GM10847 (cell line): ENCODE measurements around the gene EME2.

Experiments
- POLR2A ChIP-seq: IDR thresholded peaks from 2 replicates; pipeline ENCODE4 v1.6.1; 2011; ENCODE audit not compliant: insufficient read length; ENCODE audit errors: extremely low read depth

Gene EME2

DNA sequence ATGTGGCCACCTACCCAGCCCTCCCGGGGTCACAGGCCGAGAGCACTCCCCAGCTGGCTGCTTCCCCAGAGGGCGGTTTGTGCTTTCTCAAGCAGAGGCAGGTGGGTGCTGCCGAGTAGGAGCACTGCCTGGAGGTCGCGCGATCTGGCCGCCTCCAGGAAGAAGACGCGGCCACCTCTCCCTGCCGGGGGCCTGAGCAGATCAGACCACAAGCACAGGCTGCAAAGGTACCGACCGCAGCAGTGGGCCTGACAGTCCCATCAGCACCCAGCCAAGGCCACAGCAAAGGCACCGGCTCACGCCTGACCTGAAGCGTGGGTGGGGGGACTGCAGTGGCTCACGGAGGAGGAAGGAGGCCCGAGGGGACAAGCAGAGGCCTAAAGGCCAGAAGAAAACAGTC is 36.1 kb downstream of the EME2 start:
- TF ChIP-seq POLR2A = no peak

DNA sequence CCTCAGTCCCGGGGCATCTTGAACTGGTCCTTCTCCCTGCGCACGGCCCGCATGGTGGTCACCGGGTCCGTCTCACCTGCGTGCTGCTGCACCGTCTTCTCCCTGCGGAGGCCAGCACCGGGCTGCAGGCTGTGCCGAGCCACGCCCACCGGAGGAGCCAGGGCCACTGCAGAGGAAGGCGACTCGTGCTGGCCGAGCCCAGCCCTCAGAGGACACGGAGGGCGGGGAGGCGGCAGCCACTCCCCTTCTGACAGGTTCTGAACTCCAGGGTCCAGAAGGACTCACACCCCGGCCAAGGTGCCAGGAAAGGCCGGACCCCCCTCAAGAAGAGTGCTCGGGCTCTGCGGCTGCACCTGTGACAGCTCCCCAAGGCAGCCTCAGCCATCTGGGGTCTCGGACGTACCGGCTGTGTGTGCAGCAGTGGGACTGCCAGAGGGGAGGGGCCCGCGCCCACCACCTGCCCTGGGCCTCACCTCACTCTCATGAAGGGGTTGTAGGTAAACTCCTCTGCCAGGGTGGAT is 36.7 kb downstream of the EME2 start:
- TF ChIP-seq POLR2A = no peak

DNA sequence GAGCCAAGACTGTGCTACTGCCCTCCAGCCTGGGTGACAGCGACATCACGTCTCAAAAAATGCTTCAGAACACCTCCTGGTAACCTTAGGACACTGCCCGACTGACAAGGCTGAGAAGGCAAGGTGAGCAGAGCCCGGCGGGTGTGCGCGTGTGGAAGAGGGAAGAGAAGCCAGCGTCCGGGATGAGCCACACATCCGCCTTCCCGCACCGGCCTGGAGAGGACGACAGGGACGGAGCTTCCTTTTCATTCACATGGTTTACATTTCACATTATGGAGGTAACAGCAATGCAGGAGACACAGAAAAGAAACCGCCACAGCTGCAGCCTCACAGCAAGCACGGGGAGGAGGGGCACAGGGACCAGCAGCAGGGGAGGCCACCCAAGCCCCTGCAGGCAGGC is 37.5 kb downstream of the EME2 start:
- TF ChIP-seq POLR2A = no peak

DNA sequence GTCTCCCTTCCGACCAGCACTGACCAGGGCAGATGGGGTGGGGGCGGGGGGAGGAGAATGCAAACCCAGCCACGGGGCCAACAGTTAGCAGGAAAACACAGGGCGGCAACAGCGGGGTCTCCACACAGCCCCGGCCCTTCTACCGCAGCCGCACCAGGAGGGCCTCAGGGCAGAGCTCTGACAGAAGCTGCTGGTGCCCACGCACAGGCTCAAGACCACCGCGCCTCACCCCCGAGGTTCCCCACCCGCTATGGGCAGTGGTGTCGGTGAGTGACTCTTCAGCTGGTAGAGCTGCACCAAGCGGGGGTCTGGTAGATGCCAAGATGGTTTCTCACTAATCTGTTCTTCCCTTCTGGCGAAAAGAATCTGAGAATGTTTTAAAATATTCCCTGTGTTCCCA is 37.9 kb downstream of the EME2 start:
- TF ChIP-seq POLR2A = no peak

DNA sequence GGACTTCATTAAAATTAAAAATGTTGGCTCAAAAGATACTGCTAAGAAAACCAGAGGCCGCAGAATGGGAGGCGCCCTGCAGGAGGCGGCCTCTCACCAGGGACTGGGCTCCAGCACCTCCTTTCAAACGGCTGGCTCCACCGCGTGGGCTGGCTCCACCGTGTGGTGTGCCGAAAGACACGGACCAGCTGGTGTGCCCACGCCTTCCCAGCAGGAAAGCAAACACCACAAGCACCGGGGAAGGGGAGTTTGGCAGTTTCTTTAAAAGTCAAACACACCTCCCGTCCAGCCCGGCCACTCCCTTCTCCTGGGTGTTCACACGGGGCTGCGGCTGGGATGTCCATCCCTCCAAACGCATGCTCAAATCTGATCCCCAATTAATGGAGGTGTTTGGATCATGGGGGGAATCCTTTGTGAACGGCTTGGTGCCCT is 40.1 kb downstream of the EME2 start:
- no peak for TF ChIP-seq POLR2A

DNA sequence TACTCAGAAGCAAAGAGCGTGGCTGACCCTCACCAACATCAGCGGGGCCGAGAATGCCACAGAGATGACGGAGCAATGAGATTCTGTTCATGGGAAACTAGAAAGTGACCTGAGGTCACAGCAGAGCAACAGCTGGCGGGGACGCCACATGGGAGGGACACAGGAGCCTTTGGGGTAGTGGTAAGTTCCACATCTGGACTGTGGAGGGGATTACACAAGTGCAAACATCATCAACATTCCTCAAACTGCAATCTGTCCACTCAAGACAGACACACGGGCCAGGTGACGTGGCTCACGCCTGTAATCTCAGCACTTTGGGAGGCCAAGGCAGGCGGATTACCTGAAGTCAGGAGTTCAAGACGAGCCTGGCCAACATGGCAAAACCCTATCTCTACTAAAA is 42.9 kb downstream of the EME2 start:
- TF ChIP-seq POLR2A = no peak

DNA sequence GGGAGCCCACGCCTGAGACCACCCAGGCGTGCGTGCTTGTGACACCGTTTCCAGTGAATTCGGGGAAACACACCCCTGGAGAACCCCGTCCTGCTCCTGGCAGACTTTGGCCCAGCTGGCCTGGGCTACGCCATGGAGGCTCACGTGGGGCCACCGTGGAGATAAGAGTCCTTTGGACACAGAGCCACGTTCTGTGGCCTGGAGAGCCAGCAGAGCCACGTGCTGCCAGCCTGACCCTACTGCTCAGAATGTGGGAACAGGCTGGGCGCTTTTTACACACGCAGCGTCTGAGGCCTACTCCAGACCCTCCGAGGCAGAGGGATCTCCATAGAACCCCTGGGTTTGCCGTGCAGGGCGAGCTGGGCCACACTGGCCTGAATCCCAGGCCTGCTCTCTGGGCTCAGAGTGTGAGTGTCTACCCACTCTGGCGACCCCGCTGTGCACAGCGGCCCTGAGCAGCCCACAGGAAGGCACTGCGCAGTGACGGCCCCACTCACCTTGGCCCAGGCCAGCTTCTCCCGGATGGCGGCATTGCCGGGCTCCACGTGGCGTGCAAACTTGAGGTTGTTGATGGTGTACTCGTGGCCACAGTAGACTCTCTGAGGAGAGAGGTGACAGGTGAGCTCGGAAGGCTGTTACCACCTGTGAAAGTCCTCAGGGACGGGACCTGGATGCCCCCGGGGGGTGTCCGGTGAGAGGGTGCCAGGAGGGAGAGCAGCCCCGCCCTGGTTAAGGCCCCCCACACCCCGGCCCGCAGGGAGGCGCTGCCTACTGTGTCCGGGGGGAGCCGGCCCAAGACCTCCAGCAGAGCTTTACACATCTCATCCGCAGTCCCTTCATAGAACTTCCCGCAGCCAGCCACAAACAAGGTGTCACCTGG is 44.0 kb downstream of the EME2 start:
- no peak for TF ChIP-seq POLR2A

DNA sequence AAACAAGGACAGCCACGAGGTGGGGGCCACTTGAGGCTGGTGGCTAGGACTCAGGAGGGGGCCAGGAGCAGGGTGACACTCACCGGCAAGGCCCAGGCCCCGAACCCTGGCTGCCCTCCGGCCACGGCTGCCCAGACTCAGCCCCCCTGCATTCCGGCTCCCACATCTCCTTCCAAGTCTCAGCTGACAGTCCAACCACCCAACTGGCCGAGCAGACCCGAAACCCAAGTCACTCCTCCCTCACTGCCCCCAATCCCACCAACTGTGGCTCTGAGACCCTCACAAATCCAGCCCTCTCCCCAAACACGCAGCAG is 44.6 kb downstream of the EME2 start:
- TF ChIP-seq POLR2A = no peak

DNA sequence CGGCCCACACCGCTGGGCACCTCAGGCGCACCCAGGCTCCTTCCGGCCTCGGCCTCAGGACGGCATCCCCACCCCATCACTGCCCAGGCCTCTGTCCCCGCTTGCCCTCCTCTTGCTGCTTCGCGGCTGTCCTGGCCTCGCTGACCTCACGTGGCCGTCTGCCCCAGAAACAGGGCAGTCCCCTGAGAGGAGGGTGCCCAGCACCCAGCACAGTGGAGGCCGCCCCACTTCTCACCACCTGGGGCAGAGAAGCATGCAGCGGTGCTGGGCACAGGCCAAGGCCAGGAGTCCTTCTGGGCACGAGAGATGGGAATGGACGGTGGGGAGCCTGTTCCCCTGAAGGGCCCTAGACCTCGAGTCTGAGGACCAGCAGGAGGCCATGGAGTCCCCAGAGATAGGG is 45.1 kb downstream of the EME2 start:
- no peak for TF ChIP-seq POLR2A

DNA sequence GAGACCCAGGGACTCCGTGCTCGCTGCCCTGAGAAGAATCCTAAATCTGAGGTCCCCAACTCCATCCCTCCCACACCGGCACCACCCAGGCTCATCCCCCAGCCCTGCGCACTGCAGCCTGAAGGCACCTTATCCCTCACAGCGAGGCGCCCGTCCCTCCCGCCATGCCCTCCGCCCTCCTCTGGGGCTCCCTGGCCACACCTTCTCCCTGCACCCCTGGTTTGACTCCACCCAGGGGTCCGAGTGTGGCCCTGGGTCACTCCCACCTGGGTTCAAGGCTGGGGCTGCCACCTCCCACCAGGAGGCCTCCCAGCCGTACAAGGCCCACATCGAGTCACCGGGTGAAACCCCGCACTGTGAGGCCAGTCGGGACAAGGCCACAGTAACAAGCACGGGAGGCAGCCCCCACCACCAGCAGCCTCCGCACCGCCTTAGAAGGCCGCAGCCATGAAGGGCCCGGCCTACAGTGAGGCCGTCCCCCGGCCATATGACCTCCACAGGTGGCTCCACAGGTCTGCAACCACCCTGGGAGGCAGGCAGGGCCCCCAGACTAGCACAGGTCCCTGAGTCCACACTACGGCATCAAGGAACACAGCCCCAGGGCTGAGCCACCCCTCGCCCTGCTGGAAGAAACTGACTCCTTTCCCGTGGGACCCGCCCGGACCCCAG is 45.7 kb downstream of the EME2 start:
- no peak for TF ChIP-seq POLR2A

DNA sequence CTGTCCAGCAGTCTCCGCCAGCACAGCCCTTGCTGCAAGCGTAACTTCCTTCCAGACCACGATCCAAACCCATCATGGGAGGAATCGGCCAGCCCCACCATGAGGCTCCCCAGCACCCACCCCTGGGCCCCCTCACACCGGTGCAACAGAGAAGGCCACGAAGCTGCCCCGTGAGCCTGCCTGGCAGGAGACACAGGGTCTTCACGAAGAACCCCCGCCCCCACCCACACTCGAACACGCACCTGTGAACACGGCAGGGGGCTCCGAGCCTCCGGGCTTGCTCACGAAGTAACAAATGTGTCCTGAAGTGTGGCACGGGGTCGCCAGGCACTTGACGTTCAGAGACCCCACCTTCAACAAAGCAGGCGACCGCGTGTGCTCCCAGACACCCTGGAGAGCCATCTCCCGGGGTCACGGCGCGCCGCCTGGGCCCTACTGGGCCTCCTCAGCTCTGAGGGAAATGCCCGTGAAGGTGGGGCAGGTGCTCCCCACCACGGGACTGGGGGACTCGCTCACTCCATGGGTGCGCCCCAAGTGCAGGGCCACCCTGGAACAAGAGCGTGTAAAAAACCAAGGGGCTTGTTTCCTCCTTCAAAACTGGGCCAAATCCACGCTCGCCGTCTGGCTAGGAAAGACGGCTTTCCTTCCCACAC is 46.4 kb downstream of the EME2 start:
- TF ChIP-seq POLR2A = no peak

DNA sequence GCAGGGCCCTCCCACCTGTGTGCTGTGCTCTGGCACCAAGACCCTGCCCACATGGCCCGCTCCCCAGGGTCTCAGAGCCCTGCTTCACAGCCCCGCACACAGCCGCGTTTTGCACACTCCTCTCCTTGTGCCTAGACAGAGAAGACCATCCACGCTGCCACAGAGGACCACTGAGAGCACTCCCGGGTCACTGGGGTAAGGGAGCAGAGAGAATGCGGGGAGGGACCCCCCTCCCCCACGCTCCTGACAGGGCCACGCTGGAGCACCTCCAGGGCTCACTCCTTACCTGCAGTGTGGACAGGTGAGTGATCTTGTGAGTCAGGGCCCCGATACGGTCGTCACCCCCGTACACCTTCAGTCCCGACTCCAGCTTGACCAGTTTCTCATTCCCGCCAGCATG is 47.0 kb downstream of the EME2 start:
- TF ChIP-seq POLR2A = no peak

DNA sequence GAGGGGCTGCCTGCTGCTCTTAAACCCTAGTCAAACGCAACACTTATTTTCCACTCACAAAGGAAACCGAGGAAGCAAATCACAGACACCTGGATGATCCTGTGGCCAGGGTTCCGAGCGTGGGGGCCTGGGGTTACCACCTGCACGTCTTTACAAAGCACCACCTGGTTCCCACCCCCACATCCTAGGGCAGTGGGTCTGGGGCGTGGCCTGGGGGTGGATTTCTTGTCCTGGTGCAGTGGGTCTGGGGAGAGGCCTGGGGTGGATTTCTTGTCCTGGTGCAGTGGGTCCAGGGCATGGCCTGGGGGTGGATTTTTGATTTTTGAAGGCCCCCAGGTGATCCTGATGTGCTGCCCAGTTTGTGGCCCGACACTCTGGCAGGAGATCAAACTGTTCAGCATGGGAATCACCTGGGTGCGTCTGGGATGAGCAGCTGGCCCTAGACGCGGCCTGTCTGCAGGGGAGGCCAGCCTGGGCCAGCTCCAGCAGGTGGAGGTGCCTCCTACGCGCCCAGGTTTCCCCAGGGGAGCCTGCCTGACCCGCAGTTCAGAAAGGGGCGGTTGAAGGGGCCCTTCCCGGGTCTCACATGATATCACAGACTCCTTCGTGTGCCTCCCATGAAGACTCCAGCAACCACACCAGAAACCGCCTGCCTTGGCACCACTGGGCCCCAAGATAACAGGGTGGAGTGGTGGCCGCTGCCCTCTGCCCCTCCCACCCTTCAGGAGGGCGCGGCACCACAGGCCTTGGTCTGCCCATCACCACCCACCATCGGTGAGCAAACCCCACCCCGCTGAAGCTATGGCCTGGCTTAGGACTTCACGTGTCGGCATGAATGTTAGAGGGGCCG is 47.7 kb downstream of the EME2 start:
- no peak for TF ChIP-seq POLR2A

DNA sequence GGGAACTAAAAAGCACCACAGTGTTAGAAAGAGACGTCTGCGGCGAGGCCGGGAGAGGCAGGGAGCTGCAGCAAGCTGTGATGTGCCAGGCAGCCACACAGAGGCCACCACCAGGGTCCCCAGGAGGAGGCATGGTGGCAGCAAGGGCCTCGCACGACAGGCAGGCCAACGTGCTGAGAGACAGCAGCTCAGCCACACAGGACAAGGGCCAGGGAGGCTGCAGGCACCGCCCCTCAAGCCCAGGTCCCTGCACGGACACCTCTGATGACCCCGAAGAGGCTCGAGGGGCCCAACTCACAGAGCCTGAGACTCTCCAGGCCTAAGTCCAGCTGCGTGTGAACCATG is 48.3 kb downstream of the EME2 start:
- no peak for TF ChIP-seq POLR2A
